Colonic mucosa (tissue), 4 donors: ENCODE data around the gene REXO4. TPM values are rescaled to one million over a fixed set of nuclear protein-coding genes. Genes with fewer than 3 reads are reported as not detected.
A peak's percentile ranks its signal among the peaks of the same experiment; 100 is the strongest.

Source experiments
- DNase-seq: peaks from one replicate; pipeline ENCODE4 v3.0.0-alpha.2; 2020
- H3K27ac ChIP-seq: fragments of 200-600 bp; one replicate; pipeline ENCODE4 v1.8.0; 2021
- H3K27me3 ChIP-seq: fragments of 200-600 bp; one replicate; pipeline ENCODE4 v1.8.0; 2021
- H3K36me3 ChIP-seq: fragments of 200-600 bp; one replicate; pipeline ENCODE4 v1.8.0; 2021
- H3K4me1 ChIP-seq: fragments of 200-600 bp; one replicate; pipeline ENCODE4 v1.8.0; 2021; ENCODE audit warnings: mild to moderate bottlenecking
- H3K4me3 ChIP-seq: fragments of 200-600 bp; one replicate; pipeline ENCODE4 v1.8.0; 2021
- H3K9ac ChIP-seq, 2 donors: one replicate each; pipeline ENCODE4 v1.7.0; 2013; ENCODE audit warnings: control low read depth in 2 of 2, low read depth in 2 of 2, low read length in 2 of 2
- H3K9me3 ChIP-seq: fragments of 200-600 bp; one replicate; pipeline ENCODE4 v1.8.0; 2021
- CTCF ChIP-seq: fragments of 200-600 bp; IDR thresholded peaks from one replicate; pipeline ENCODE4 v1.8.0; 2022; ENCODE audit warnings: antibody characterized with exemption, mild to moderate bottlenecking
- intact Hi-C: fragments of 100-400 bp; cut with DNase I; formaldehyde crosslinking; loops from one replicate; pipeline ENCODE4 v1.14.1; 2022
- total RNA-seq, 2 donors: library from RNA; stranded (reverse); fragmentation: NEBNext Ultra II Directional in 1 of 2; extraction: Animal tissue kit (Norgen Biotek cat#: 25700) in 1 of 2; gene quantifications; one replicate each; pipeline ENCODE4 v1.2.1, GENCODE V29; 2021
- donor health status: healthy.
- donor health status: DM: no; HTN: no; CAD: no.
- donor health status: DM: no; HTN: no; CAD: no.

REXO4 gene
- total RNA-seq, 2 donors from 2014 or later = 17.3 to 38.6 TPM

- H3K36me3 ChIP-seq = peaks cover 4% of the 10 kb centered on the region
- DNase-seq = no peak
- no peak for TF ChIP-seq CTCF
- no peak overlapping the region for H3K4me3 ChIP-seq
- no peaks in the 10 kb centered on the region for H3K27me3 ChIP-seq
- no peaks in the 10 kb centered on the region for H3K9me3 ChIP-seq
- no peak overlapping the region for H3K9ac ChIP-seq
- intact Hi-C loops = loop anchor here (2.0 kb wide), 2 partner anchors 81 to 219 kb away; no protein-coding TSS in a partner anchor
- no peaks in the 10 kb centered on the region for H3K4me1 ChIP-seq
- H3K27ac ChIP-seq = no peak overlapping the region
These were observed 12.0 kb downstream of the REXO4 start for GRCh38 chr9:133405508-133406438.

GRCh38 chr9:133404454-133405002, 13.3 kb downstream of the REXO4 start:
- Histone ChIP-seq H3K9ac (no peak overlapping the region), H3K4me1 (no peaks in the 10 kb centered on the region), H3K9me3 (no peaks in the 10 kb centered on the region), H3K27me3 (no peaks in the 10 kb centered on the region), H3K36me3 (peaks cover 4% of the 10 kb centered on the region), H3K27ac (no peak overlapping the region), H3K4me3 (no peak overlapping the region)
- no peak for DNase-seq
- intact Hi-C loops = loop anchor here (2.0 kb wide), 1 partner anchor 218 kb away; no protein-coding TSS in a partner anchor
- TF ChIP-seq CTCF = no peak

GRCh38 chr9:133403766-133404453, 13.9 kb downstream of the REXO4 start:
- peak; percentile 67 for DNase-seq
- intact Hi-C loops = loop anchor here (2.0 kb wide), 1 partner anchor 217 kb away; no protein-coding TSS in a partner anchor
- H3K4me1 ChIP-seq = no peaks in the 10 kb centered on the region
- no peak overlapping the region for H3K27ac ChIP-seq
- H3K4me3 ChIP-seq = no peak overlapping the region
- peaks cover 4% of the 10 kb centered on the region for H3K36me3 ChIP-seq
- H3K9ac ChIP-seq = no peak overlapping the region
- H3K9me3 ChIP-seq = no peaks in the 10 kb centered on the region
- H3K27me3 ChIP-seq = no peaks in the 10 kb centered on the region
- peak; percentile 70 for TF ChIP-seq CTCF

- no peak overlapping the region for H3K27ac ChIP-seq
- no peaks in the 10 kb centered on the region for H3K4me1 ChIP-seq
- intact Hi-C loops = no loop called here
- H3K36me3 ChIP-seq = no peaks in the 10 kb centered on the region
- TF ChIP-seq CTCF = no peak
- no peak for DNase-seq
- H3K4me3 ChIP-seq = no peak overlapping the region
- H3K9ac ChIP-seq = no peak overlapping the region
- H3K27me3 ChIP-seq = no peaks in the 10 kb centered on the region
- H3K9me3 ChIP-seq = no peaks in the 10 kb centered on the region
These were observed 15.1 kb downstream of the REXO4 start for GRCh38 chr9:133402689-133403088.

GRCh38 chr9:133401588-133401987, 16.2 kb downstream of the REXO4 start:
- no peak overlapping the region for H3K4me3 ChIP-seq
- H3K9me3 ChIP-seq = no peaks in the 10 kb centered on the region
- intact Hi-C loops = no loop called here
- H3K4me1 ChIP-seq = no peaks in the 10 kb centered on the region
- TF ChIP-seq CTCF = no peak
- H3K27ac ChIP-seq = no peak overlapping the region
- no peak for DNase-seq
- no peaks in the 10 kb centered on the region for H3K27me3 ChIP-seq
- H3K36me3 ChIP-seq = no peaks in the 10 kb centered on the region
- H3K9ac ChIP-seq = no peak overlapping the region
